Pancreas (tissue), 10 donors: Measurements from ENCODE around the gene RADIL. TPM values are rescaled to one million over a fixed set of nuclear protein-coding genes. Genes with fewer than 3 reads are reported as not detected.

Experiments
- ATAC-seq, 4 donors: fragments of 200-7000 bp; cut with Tn5 transposase; one replicate each; pipeline versions ENCODE4 v1.8.0 to v1.9.1; 2020; ENCODE audit warnings: mild to moderate bottlenecking in 4 of 4, moderate library complexity in 4 of 4
- DNase-seq, 6 donors: peaks; one replicate each; pipeline ENCODE4 v3.0.0-alpha.2; 2020
- FAIRE-seq: peaks from 2 replicates; lab custom pipeline; 2012; peaks lifted over from hg19 to GRCh38; lab: Jason Lieb, UNC
- H3K27ac ChIP-seq, 4 donors: fragments of 200-600 bp; sonication (generic); 1 replicate in 3 of 4; 2 replicates in 1 of 4; pipeline versions ENCODE4 v1.5.0 to v1.8.0; 2020
- H3K27me3 ChIP-seq, 4 donors: fragments of 200-600 bp; one replicate each; pipeline ENCODE4 v1.8.0; 2021
- H3K36me3 ChIP-seq, 3 donors: fragments of 200-600 bp; sonication (generic) in 1 of 3; one replicate each; pipeline versions ENCODE4 v1.5.0 to v1.8.0; 2020 to 2021
- H3K4me1 ChIP-seq, 3 donors: fragments of 200-600 bp; one replicate each; pipeline ENCODE4 v1.8.0; 2021
- H3K4me3 ChIP-seq, 4 donors: fragments of 200-600 bp; sonication (generic) in 2 of 4; one replicate each; pipeline versions ENCODE4 v1.5.0 to v1.8.0; 2020 to 2021
- H3K9me3 ChIP-seq, 4 donors: fragments of 200-600 bp; one replicate each; pipeline ENCODE4 v1.8.0; 2021
- CTCF ChIP-seq, 4 donors: fragments of 200-600 bp; sonication (generic) in 3 of 4; IDR thresholded peaks; one replicate each; pipeline versions ENCODE4 v1.5.0 to v1.8.0; 2021; ENCODE audit warnings: antibody characterized with exemption in 4 of 4
- WGBS, 2 donors: extraction: QIAGEN DNeasy Blood & Tissue Kit; methylation state at CpG; one replicate each; pipeline ENCODE4 v1.1.7; 2013; 5-methylcytosine and 5-hydroxymethylcytosine counted together
- intact Hi-C, 3 donors: fragments of 100-400 bp; cut with DNase I; formaldehyde crosslinking; loops; one replicate each; pipeline versions ENCODE4 v1.11.1 to v1.14.2; 2022
- polyA plus RNA-seq, 2 donors: library from polyadenylated mRNA; stranded (reverse); fragments of 200-250 nt; gene quantifications; one replicate each; pipeline ENCODE4 v1.2.3, GENCODE V29; 2013
- total RNA-seq, 6 donors: library from RNA; stranded (reverse); fragmentation: NEBNext Ultra II Directional in 4 of 6; extraction: Animal tissue kit (Norgen Biotek cat#: 25700) in 4 of 6; gene quantifications; one replicate each; pipeline versions ENCODE4 v1.2.1 to v1.2.4, GENCODE V29; 2021 to 2023
- donor health status: healthy with polysubstance abuse.
- donor health status: DM: no; HTN: no; CAD: no; lungs with moderate emphysema.
- donor health status: DM: no; HTN: no; CAD: no.
- donor health status: control.
- donor health status: control.
- donor health status: Bipolar disorder and iron deficiency.
- donor health status: DM: yes; HTN: yes; CAD: no.
- donor health status: DM: no; HTN: no; CAD: no.
- donor health status: DM: no; HTN: no; CAD: no.
- donor health status: DM: yes; HTN: yes; CAD: no.

Gene RADIL
- total and polyA plus RNA-seq, 8 donors, result 0.58 to 11.2 (median 3.5) TPM

GRCh38 chr7:4790078-4790465, 93.4 kb downstream of the RADIL start:
- WGBS, 2 donors, result 79 to 92% methylated on average over 9 of the region's 9 CpGs
- intact Hi-C loops, result no loop called here
- FAIRE-seq, result no peak

GRCh38 chr7:4789194-4790077, 94.1 kb downstream of the RADIL start:
- intact Hi-C loops, result no loop called here
- no peak for TF ChIP-seq CTCF (IDR thresholded peaks at IDR 0.05)
- Histone ChIP-seq H3K27me3 (no peaks in the 10 kb centered on the region), H3K9me3 (no peaks in the 10 kb centered on the region), H3K27ac (no peak overlapping the region), H3K36me3 (peaks cover 0 to 52% (median 22%) of the 10 kb centered on the region in 3 donors), H3K4me3 (no peak overlapping the region), H3K4me1 (peaks cover 0 to 3% (median 0%) of the 10 kb centered on the region in 3 donors)
- FAIRE-seq, result no peak
- WGBS, 2 donors, result 88 to 91% methylated on average over 25 to 26 of the region's 26 CpGs
- ATAC-seq, result no peak
- peak in 1 of 6 donors; percentile 79 for DNase-seq

More at GRCh38 chr7:4790078-4790465, 93.4 kb downstream of the RADIL start:
- no peak for DNase-seq
- ATAC-seq, result no peak
- peaks cover 0 to 3% (median 0%) of the 10 kb centered on the region in 3 donors for H3K4me1 ChIP-seq
- no peak for TF ChIP-seq CTCF (IDR thresholded peaks at IDR 0.05)
- no peaks in the 10 kb centered on the region for H3K27me3 ChIP-seq
- no peak overlapping the region for H3K4me3 ChIP-seq
- peaks cover 0 to 46% (median 17%) of the 10 kb centered on the region in 3 donors for H3K36me3 ChIP-seq
- H3K27ac ChIP-seq, result no peak overlapping the region
- no peaks in the 10 kb centered on the region for H3K9me3 ChIP-seq

GRCh38 chr7:4788627-4789189, 94.8 kb downstream of the RADIL start:
- no peaks in the 10 kb centered on the region for H3K27me3 ChIP-seq
- DNase-seq (peak in 1 of 6 donors; percentile 72), ATAC-seq (no peak), FAIRE-seq (no peak)
- intact Hi-C loops, result no loop called here
- no peak for TF ChIP-seq CTCF (IDR thresholded peaks at IDR 0.05)
- peaks cover 0 to 53% (median 26%) of the 10 kb centered on the region in 3 donors for H3K36me3 ChIP-seq
- H3K4me1 ChIP-seq, result peaks cover 0 to 3% (median 0%) of the 10 kb centered on the region in 3 donors
- WGBS, 2 donors, result 93 to 95% methylated on average over 23 to 27 of the region's 27 CpGs
- H3K4me3 ChIP-seq, result no peak overlapping the region
- no peaks in the 10 kb centered on the region for H3K9me3 ChIP-seq
- H3K27ac ChIP-seq, result no peak overlapping the region

GRCh38 chr7:4787947-4788626, 95.4 kb downstream of the RADIL start:
- no peak overlapping the region for H3K27ac ChIP-seq
- H3K27me3 ChIP-seq, result no peaks in the 10 kb centered on the region
- H3K9me3 ChIP-seq, result no peaks in the 10 kb centered on the region
- DNase-seq (peak in 1 of 6 donors; percentile 76), FAIRE-seq (no peak), ATAC-seq (no peak)
- intact Hi-C loops, result no loop called here
- TF ChIP-seq CTCF (IDR thresholded peaks at IDR 0.05), result no peak
- H3K4me3 ChIP-seq, result no peak overlapping the region
- peaks cover 0 to 55% (median 28%) of the 10 kb centered on the region in 3 donors for H3K36me3 ChIP-seq
- WGBS, 2 donors, result 86 to 88% methylated on average over 22 to 23 of the region's 23 CpGs
- H3K4me1 ChIP-seq, result peaks cover 0 to 3% (median 0%) of the 10 kb centered on the region in 3 donors
